HG02571 (cell line): ENCODE data around the gene ZBED5.
A peak's percentile ranks its signal among the peaks of the same experiment; 100 is the strongest.

Experiments used
- ATAC-seq: cut with Tn5 transposase; IDR thresholded peaks from one replicate; pipeline ENCODE4 v1.9.1; 2021; ENCODE audit warnings: mild to moderate bottlenecking, moderate library complexity; ENCODE audit not compliant: unreplicated experiment

Gene ZBED5

DNA sequence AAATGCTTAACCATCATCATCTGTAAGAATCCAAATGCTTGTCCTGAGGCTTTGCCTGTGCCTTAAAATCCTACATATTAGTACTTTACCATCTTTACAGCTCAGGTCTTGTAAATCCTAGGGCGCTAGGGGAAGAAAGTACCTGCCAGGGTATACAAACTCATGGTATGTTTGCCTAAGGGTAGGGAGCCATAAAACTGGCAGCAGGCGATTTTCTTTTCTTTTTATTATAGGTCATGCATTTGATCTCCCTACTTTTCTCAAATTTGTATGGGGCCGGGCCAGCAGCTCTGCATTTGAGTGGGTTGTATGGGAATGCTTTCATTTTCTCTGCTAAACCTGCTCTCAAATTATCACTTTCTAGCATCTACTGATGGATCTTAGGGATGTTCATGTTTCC lies 24.0 kb upstream of the ZBED5 start:
- ATAC-seq = no peak

- ATAC-seq = no peak
Observed at GRCh38 chr11:10878408-10879214, 20.8 kb upstream of the ZBED5 start.

- no peak for ATAC-seq
Observed at GRCh38 chr11:10876158-10876557, 18.3 kb upstream of the ZBED5 start.

DNA sequence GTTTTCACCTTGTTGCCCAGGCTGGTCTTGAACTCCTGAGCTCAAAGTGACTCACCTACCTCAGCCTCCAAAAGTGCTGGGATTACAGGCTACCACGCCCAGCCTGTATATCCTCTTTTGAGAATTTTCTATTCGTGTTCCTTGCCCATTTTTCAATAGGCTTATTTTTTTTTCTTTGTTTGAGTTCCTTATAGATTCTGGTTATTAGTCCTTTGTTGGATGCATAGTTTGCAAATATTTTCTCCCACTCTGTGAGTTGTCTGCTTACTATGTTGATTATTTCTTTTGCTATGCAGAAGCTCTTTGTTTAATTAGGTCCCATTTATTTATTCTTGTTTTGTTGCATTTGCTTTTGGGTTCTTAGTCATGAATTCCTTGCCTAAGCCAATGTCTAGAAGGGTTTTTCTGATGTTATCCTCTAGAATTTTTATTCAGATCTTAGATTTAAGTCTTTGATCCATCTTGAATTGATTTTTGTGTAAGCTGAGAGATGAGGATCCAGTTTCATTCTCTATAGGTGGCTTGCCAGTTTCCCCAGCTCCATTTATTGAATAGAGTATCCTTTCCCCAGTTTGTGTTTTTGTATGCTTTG lies 17.7 kb upstream of the ZBED5 start:
- ATAC-seq = no peak

DNA sequence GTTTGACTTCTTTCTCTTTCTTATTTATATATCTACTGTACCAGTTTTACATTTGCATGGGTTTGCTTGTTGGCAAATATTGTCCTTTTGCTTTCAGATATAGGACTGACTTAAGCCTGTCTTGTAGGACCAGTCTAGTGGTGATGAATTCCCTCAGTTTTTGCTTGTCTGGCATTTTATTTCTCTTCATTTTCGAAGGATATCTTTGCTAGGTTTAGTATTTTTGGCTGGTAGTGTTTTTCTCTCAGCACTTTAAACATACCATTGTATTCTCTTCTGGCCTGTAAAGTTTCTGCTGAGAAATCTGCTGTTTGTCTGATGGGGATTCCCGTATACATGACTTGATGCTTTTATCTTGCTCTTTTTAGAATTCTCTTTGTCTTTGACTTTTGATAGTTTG lies 14.2 kb upstream of the ZBED5 start:
- ATAC-seq = no peak

DNA sequence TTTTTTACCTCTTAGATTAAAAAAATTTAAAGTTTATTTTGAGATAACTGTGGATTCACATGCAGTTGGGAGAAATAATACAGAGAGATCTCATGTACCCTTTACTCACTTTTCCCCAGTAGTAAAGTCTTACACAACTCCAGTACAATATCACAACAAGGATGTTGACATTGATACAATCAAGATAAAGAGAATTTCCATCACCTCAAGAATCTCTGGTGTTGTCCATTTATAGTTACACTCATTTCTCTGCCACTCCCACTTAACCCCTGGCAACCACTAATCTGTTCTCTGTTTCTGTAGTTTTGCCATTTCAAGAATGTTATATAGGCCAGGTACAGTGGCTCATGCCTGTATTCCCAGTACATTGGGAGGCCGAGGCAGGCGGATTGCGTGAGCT lies 10.5 kb upstream of the ZBED5 start:
- ATAC-seq = no peak

- no peak for ATAC-seq
Observed at GRCh38 chr11:10866893-10867331, 9.1 kb upstream of the ZBED5 start.

GRCh38 chr11:10865837-10866270 lies 8.0 kb upstream of the ZBED5 start:
- no peak for ATAC-seq

- no peak for ATAC-seq
Observed at GRCh38 chr11:10864688-10865087, 6.8 kb upstream of the ZBED5 start.

- ATAC-seq = no peak
Observed at GRCh38 chr11:10862446-10862845, 4.6 kb upstream of the ZBED5 start.

GRCh38 chr11:10861799-10862198 lies 3.9 kb upstream of the ZBED5 start:
- no peak for ATAC-seq

DNA sequence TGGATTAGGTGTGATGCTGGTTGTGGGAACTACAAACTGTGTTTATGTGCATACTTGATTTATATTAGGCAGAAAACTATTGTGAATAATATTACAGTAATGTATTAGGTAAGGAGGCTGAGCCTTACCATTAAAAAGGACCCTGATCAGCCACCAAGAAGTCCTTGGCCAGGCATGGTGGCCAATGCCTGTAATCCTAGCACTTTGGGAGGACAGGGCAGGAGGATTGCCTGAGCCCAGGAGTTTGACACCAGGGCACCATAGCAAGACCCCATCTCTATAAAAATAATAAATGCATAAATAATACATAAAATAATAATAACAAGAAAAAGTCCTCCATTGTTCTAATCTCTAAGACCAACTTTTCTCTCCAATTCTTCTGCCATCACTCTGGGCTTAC lies 3.2 kb upstream of the ZBED5 start:
- no peak for ATAC-seq

DNA sequence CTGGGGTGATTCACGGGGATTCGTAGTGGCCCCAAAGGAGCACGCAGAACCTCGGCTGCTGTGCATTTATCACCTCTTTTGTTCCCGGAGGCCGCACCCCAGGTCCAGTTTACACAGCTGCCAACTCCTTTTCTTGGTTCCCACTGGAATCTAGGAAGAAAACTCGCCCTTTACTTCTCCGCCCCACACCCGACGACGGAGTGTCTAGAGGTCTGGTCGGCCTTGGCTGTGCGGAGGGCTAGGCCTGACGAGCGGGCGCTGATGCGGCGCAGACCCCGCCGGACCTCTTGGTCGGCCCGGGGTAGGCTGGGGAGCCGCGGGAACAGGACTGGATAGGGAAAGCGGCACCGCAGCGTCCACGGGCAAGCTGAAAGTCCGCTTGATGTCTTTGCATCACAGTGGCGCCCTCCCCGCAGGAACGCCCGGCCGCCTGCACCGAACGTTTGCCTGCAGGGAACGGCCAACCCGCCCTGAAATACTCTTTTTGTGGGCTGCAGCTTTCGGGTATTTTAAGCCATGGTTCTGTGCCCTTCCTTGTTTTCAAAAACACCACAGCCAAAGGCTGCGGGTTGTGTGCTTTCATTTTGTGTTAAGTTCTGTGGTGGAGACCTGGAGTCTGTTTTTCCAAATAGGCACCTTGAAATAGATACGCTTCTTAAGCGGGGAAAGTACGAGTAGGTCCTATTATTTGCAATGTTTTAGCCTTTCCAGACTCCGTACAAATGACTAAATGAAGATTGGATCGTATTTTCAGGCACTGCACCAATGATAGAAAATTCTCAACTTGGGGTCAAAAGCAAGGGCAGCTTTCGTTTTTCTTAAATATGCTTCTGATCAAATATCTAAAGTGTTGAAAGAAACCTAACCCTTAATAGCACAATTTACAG lies 829 bp upstream of the ZBED5 start:
- ATAC-seq = peak; percentile 16

- peak; percentile 13 for ATAC-seq
Observed at GRCh38 chr11:10857459-10857708, 469 bp downstream of the ZBED5 start.

DNA sequence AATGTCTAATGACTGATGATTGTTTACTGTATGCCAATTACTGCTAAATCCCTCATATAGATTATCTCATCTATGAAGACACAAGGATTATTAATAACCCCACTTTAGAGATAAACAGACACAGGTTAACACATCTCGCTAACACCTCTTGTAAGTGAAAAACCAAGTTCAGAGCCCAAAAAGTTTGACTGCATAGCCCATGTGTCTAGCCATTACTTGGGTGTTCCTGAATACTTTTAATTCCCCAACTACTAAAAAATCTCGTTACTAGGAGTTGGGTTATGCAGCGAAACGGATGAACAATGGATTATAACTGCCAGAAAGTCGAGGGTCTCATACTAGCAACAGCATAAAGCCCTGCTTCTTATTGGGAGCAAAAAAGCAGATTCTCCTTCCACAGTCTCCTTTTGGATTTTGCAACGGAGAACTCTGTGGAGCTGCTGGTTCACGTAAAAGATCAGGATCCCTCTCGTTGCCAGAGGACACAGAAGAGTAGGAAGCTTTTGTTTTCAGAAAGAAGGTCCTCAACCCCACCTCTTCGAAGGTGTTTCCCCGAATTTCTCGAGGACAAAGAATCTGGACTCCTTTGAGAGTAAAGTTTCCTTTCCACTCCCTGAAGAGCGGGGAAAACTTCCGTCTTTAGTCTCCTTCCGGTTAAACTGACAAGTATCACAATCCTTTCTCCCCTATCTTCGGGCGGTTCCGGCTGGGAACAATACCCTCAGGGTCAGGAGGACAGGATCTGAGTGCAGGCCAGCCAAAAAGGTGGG lies 979 bp downstream of the ZBED5 start:
- peak; percentile 2 for ATAC-seq

DNA sequence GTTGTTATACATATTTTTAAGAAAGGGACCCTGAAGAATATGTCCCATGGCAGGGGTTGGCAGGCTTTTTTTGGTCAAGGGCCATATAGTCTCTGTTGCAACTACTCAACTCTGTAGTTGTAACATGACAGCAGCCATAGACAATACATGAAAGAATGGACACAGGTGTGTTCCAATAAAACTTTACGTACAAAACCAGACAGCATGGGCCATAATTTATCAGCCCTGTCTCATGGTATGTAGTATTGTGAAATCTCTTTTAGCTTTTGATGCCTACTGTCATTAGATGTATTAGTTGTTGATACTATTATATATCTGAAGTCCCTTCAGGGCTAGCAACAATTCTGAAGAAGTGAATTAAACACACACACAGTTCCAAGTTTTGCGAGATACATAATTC lies 2.6 kb downstream of the ZBED5 start:
- no peak for ATAC-seq

- no peak for ATAC-seq
Observed at GRCh38 chr11:10847960-10848860, 9.6 kb downstream of the ZBED5 start.

DNA sequence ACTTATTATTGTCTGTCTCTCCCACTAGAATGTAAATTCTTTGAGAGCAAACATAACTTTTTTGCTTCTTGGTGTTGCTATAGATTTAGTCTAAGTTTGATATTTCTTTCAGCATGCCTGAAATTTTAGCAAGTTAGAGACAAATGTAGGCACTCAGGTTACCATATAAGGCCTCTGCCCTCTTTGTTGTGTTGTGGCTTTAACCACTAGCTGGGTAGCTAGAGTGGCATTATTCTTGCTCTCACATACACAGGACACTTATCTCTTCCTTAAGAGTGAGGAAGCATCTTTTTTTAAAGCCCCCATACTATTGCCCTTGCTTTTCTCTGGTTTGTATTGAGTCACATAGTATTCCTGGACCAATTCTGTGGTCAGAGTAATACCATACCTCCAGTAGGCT lies 11.2 kb downstream of the ZBED5 start:
- no peak for ATAC-seq

DNA sequence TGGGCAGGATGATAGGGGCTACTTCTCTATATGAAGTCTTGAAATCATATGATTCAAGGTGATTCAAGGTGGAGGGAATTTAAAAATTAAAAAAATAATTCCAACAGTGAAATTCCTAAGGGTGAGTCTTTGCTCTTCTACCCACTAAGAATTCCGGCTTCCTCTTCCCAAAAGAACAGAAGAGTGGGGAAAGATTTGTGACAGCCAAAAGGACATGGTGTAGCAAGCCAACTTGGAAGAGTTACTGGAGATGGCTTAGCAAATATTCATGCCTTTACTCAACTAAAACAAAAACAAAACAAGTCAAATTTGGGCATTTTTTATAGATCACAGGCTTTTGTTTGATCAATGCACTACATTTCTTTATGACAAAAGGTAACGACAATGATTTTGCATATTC lies 12.3 kb downstream of the ZBED5 start:
- ATAC-seq = no peak

DNA sequence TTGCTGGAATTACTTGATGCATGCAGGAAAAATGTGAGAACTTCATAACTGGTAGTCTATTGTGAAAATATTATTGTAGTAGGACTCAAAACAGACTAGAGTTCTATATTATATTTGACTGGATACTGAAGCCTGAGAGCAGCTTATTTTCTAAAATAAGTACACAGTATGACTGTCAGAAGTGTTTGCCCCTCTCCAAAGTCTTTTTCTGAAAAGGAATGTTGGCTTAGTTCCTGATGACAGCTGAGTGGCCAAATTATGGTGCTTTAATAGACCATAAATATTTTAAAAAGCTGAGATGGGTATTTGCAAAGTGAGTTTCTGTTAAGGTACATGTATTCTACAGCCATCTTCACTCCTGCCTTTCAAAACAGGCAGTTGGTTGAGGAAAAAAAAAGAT lies 13.1 kb downstream of the ZBED5 start:
- no peak for ATAC-seq
